Panc1 (cell line): ENCODE measurements around the gene GRHL1. TPM values are rescaled to one million over a fixed set of nuclear protein-coding genes. Genes with fewer than 3 reads are reported as not detected.

Experiments used
- ATAC-seq: fragments of 200-7000 bp; cut with Tn5 transposase; 2 replicates; pipeline ENCODE4 v1.9.1; 2020; ENCODE audit warnings: mild to moderate bottlenecking, moderate library complexity
- BruUV-seq: library from RNA; stranded (reverse); fragments of 400-500 nt; replicated peaks from 2 replicates; lab custom pipeline; 2021; lab: Mats Ljungman, UMichigan
- CTCF ChIA-PET: fragments of 300-600 bp; sonication (Branson Sonifier 250); formaldehyde crosslinking; loops from one replicate; lab custom pipeline; 2022; ENCODE audit warnings: antibody characterized with exemption; lab: Charles Lee
- POLR2A ChIA-PET: fragments of 300-600 bp; sonication (Branson Sonifier 250); formaldehyde crosslinking; loops from one replicate; lab custom pipeline; 2022; ENCODE audit warnings: antibody characterized with exemption; lab: Charles Lee
- DNase-seq: peaks from one replicate; pipeline ENCODE4 v3.0.0-alpha.2; 2010; ENCODE audit warnings: low read depth, low spot score
- H3K27ac ChIP-seq: 2 replicates; pipeline ENCODE4 v1.5.1; 2011; ENCODE audit warnings: mild to moderate bottlenecking, low read length, inconsistent platforms
- H3K27me3 ChIP-seq: fragments of 200-500 bp; sonication (Bioruptor generic); 2 replicates; pipeline ENCODE4 v1.6.0; 2014; ENCODE audit warnings: low read length, inconsistent platforms; ENCODE audit not compliant: control insufficient read depth, insufficient read depth
- H3K36me3 ChIP-seq: fragments of 200-500 bp; sonication (Bioruptor generic); 2 replicates; pipeline ENCODE4 v1.5.1; 2014; ENCODE audit warnings: inconsistent platforms, mild to moderate bottlenecking, low read length, moderate library complexity; ENCODE audit not compliant: control insufficient read depth, insufficient read depth
- H3K4me1 ChIP-seq: 2 replicates; pipeline ENCODE4 v1.5.1; 2011; ENCODE audit warnings: inconsistent platforms, mild to moderate bottlenecking, low read length, moderate library complexity; ENCODE audit not compliant: control insufficient read depth, insufficient read depth
- H3K4me3 ChIP-seq, 2 experiments: 2 replicates each; pipeline ENCODE4 v1.5.1; 2011 to 2012; ENCODE audit warnings: low read depth in 2 of 2, low read length in 2 of 2, mild to moderate bottlenecking in 2 of 2, inconsistent platforms in 1 of 2, moderate library complexity in 1 of 2
- H3K9me3 ChIP-seq: fragments of 200-500 bp; sonication (Bioruptor generic); 2 replicates; pipeline ENCODE4 v1.5.1; 2014; ENCODE audit warnings: low read depth, mild to moderate bottlenecking, inconsistent platforms, low read length, moderate library complexity; ENCODE audit not compliant: control insufficient read depth, insufficient read depth
- POLR2AphosphoS5 ChIP-seq: IDR thresholded peaks from 2 replicates; pipeline ENCODE4 v1.6.1; 2012; ENCODE audit warnings: mild to moderate bottlenecking, low read depth, low read length, moderate library complexity
- SIN3A ChIP-seq: IDR thresholded peaks from 2 replicates; pipeline ENCODE4 v1.6.1; 2012; ENCODE audit warnings: low read depth, mild to moderate bottlenecking, low read length, moderate library complexity, borderline replicate concordance; ENCODE audit not compliant: insufficient read depth
- TCF7L2 ChIP-seq: IDR thresholded peaks from 2 replicates; pipeline ENCODE4 v1.6.1; 2011; ENCODE audit warnings: mild to moderate bottlenecking, low read depth, low read length, inconsistent platforms
- in situ Hi-C: cut with HindIII; loops from 2 replicates; pipeline ENCODE4 v1.10.0; 2016; ENCODE audit warnings: low sequenced_read_pairs, low pct_unique_long_range_greater_than_20kb
- intact Hi-C: fragments of 100-400 bp; cut with micrococcal nuclease; formaldehyde crosslinking; loops from one replicate; pipeline ENCODE4 v1.10.0; 2022; ENCODE audit not compliant: unreplicated experiment
- total RNA-seq: library from RNA; stranded (reverse); gene quantifications from one replicate; pipeline ENCODE4 v1.2.1, GENCODE V29; 2021; ENCODE audit not compliant: unreplicated experiment
- TF ChIP-seq, protein P1 (sequence below): fragments of 450-650 bp; IDR thresholded peaks from 2 replicates; pipeline ENCODE4 v1.5.1; 2017; ENCODE audit warnings: mild to moderate bottlenecking
- TF ChIP-seq, protein P2 (sequence below), 2 experiments: IDR thresholded peaks; 2 replicates each; pipeline ENCODE4 v1.6.1; 2011 to 2012; ENCODE audit warnings: low read depth in 2 of 2, control low read depth in 1 of 2, low read length in 1 of 2, mild to moderate bottlenecking in 1 of 2, moderate library complexity in 1 of 2; ENCODE audit not compliant: insufficient read depth in 1 of 2

The GRHL1 gene
- total RNA-seq, 1 experiment from 2014 or later = 4.7 TPM

DNA sequence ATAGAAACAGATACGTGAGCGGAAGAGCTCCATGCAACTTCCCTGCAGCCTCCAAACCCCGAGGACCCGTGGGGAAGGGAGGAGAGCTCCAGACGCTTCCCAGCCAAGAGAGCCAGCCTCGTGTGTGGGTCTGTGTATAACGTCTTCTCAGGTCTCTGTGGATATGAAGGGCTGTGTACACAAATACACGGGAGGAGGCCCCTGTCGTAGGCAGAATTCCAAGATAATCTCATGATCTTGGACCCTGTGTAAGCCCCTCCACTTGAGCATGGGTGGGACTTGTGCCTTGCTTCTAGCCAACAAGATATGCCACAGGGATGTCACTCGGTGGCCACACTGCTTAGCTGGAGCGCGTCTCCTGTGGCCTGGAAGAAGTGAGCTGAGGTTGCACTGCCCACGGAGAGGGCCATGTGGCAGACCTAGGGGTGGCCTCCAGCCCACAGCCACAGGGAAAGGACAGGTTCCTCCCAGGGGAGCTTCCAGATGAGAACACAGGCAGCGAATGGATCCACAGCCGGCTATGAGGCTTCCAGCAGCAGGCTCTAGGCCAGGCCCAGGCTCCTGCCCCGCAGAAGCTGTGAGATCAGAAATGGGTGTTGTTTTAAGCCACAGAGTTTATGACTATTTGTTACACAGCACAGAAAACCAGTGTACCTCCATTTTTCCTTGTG, 76.3 kb downstream of the GRHL1 start:
- ATAC-seq = no peak
- H3K4me3 ChIP-seq = no peak overlapping the region
- no peaks in the 10 kb centered on the region for H3K27me3 ChIP-seq
- no peak for DNase-seq
- TF ChIP-seq TCF7L2 = no peak
- TF ChIP-seq SIN3A = no peak
- TF ChIP-seq, protein P1, sequence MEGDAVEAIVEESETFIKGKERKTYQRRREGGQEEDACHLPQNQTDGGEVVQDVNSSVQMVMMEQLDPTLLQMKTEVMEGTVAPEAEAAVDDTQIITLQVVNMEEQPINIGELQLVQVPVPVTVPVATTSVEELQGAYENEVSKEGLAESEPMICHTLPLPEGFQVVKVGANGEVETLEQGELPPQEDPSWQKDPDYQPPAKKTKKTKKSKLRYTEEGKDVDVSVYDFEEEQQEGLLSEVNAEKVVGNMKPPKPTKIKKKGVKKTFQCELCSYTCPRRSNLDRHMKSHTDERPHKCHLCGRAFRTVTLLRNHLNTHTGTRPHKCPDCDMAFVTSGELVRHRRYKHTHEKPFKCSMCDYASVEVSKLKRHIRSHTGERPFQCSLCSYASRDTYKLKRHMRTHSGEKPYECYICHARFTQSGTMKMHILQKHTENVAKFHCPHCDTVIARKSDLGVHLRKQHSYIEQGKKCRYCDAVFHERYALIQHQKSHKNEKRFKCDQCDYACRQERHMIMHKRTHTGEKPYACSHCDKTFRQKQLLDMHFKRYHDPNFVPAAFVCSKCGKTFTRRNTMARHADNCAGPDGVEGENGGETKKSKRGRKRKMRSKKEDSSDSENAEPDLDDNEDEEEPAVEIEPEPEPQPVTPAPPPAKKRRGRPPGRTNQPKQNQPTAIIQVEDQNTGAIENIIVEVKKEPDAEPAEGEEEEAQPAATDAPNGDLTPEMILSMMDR = no peak
- TF ChIP-seq POLR2AphosphoS5 = no peak
- TF ChIP-seq, protein P2, sequence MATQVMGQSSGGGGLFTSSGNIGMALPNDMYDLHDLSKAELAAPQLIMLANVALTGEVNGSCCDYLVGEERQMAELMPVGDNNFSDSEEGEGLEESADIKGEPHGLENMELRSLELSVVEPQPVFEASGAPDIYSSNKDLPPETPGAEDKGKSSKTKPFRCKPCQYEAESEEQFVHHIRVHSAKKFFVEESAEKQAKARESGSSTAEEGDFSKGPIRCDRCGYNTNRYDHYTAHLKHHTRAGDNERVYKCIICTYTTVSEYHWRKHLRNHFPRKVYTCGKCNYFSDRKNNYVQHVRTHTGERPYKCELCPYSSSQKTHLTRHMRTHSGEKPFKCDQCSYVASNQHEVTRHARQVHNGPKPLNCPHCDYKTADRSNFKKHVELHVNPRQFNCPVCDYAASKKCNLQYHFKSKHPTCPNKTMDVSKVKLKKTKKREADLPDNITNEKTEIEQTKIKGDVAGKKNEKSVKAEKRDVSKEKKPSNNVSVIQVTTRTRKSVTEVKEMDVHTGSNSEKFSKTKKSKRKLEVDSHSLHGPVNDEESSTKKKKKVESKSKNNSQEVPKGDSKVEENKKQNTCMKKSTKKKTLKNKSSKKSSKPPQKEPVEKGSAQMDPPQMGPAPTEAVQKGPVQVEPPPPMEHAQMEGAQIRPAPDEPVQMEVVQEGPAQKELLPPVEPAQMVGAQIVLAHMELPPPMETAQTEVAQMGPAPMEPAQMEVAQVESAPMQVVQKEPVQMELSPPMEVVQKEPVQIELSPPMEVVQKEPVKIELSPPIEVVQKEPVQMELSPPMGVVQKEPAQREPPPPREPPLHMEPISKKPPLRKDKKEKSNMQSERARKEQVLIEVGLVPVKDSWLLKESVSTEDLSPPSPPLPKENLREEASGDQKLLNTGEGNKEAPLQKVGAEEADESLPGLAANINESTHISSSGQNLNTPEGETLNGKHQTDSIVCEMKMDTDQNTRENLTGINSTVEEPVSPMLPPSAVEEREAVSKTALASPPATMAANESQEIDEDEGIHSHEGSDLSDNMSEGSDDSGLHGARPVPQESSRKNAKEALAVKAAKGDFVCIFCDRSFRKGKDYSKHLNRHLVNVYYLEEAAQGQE (IDR thresholded peaks at IDR 0.05; ENCODE audit: insufficient read depth in 1 of 2, low read depth in 2 of 2, low read length in 1 of 2) = no peak
- intact Hi-C loops (no loop called here), in situ Hi-C loops (no loop called here)
- BruUV-seq = no TSS peak
- CTCF ChIA-PET = interaction anchor here (0.9 to 1.1 kb wide), 2 partner anchors 11 to 228 kb away, joined by 3 to 4 read pairs; no protein-coding TSS in a partner anchor
- no peaks in the 10 kb centered on the region for H3K9me3 ChIP-seq
- H3K27ac ChIP-seq = no peak overlapping the region
- peaks cover 4% of the 10 kb centered on the region; the same call in 1 of the 2 replicates for H3K4me1 ChIP-seq
- H3K36me3 ChIP-seq = no peaks in the 10 kb centered on the region
- POLR2A ChIA-PET = no interaction called here

DNA sequence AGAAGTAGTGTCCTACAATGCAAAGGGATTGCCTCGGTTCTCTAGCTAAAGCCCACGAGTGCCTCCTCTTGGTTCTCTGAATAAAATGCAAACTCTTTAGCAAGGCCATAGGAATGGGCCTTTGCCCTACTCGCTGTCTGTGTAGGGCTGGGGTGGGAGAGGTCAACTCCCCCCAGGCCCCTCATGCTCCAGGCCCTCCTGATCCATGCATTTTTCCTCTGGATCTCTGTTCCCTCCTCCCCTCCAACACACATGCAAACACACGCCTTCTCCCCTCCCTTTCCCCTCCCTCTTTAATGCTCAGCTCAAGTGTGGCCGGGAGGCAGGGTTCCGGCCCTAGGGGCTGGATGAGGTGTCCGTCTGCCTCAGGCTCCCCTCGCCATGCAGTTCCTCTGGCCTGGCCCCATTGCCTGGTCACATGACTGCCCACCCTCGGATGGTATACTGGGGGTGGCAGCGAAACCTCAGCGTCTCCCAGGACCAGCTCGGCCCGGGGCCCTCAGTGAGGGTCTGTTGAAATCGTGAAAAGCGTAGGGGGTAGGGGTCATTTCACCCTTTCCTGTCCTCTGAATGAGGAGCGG, 77.0 kb downstream of the GRHL1 start:
- no peaks in the 10 kb centered on the region for H3K27me3 ChIP-seq
- CTCF ChIA-PET = interaction anchor here (0.9 kb wide), 1 partner anchor 228 kb away, joined by 4 read pairs; no protein-coding TSS in a partner anchor
- H3K27ac ChIP-seq = no peak overlapping the region
- no TSS peak for BruUV-seq
- in situ Hi-C loops = no loop called here
- intact Hi-C loops = no loop called here
- ATAC-seq (no peak), DNase-seq (no peak)
- no peak overlapping the region for H3K4me3 ChIP-seq
- peaks cover 4% of the 10 kb centered on the region; the same call in 1 of the 2 replicates for H3K4me1 ChIP-seq
- POLR2A ChIA-PET = no interaction called here
- TF ChIP-seq TCF7L2 (no peak), SIN3A (no peak), POLR2AphosphoS5 (no peak)
- TF ChIP-seq, protein P1 = no peak
- TF ChIP-seq, protein P2 (IDR thresholded peaks at IDR 0.05; ENCODE audit: insufficient read depth in 1 of 2, low read depth in 2 of 2, low read length in 1 of 2) = no peak
- no peaks in the 10 kb centered on the region for H3K36me3 ChIP-seq
- H3K9me3 ChIP-seq = no peaks in the 10 kb centered on the region
